ENCODE results near the gene GPR87. TPM values are rescaled to one million over a fixed set of nuclear protein-coding genes. Genes with fewer than 3 reads are reported as not detected.

GPR87 gene
- total RNA-seq, 1 experiment from 2014 or later, result 51.8 TPM

DNA sequence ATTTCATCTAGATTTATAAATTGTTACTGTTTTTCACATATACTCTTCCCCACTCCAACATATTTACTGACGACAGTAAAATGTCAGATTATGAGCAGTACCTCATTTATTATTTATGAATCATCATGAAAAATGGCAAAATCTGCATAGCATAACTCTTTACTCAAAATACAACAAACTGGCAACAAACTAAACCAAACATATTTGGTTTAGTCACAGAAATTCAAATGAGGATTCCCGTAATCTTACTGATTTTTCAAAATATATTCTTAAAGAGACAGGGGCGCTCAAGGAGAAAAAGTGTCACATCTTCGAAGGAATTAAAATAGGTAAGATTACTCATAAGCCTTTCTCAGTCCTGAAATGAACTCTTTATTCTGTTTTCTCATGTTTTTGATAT lies 3.0 kb upstream of the GPR87 start:
- POLR2A ChIA-PET, result interaction anchor here (0.9 to 7.2 kb wide), 11 partner anchors 9 to 939 kb away, joined by 3 to 341 read pairs (median 5); no protein-coding TSS in a partner anchor
- Mint-ChIP-seq H3K27ac (ENCODE audit: low read depth, unreplicated experiment) (peak overlapping the region; percentile 76), H3K4me1 (ENCODE audit: insufficient read depth, unreplicated experiment) (peaks cover 28% of the 10 kb centered on the region), H3K9me3 (ENCODE audit: unreplicated experiment) (no peaks in the 10 kb centered on the region), H3K36me3 (ENCODE audit: insufficient read depth, unreplicated experiment) (no peaks in the 10 kb centered on the region), H3K4me3 (ENCODE audit: unreplicated experiment) (peak overlapping the region; percentile 56), H3K27me3 (ENCODE audit: insufficient read depth, unreplicated experiment) (no peaks in the 10 kb centered on the region)
- no TSS peak for BruUV-seq (replicated peaks)
- intact Hi-C loops (cut with micrococcal nuclease), result no loop called here
- CTCF ChIA-PET, result interaction anchor here (0.6 to 3.3 kb wide), 6 partner anchors 14 to 1030 kb away, joined by 3 to 24 read pairs (median 3); no protein-coding TSS in a partner anchor
- TF ChIP-seq, protein P1, sequence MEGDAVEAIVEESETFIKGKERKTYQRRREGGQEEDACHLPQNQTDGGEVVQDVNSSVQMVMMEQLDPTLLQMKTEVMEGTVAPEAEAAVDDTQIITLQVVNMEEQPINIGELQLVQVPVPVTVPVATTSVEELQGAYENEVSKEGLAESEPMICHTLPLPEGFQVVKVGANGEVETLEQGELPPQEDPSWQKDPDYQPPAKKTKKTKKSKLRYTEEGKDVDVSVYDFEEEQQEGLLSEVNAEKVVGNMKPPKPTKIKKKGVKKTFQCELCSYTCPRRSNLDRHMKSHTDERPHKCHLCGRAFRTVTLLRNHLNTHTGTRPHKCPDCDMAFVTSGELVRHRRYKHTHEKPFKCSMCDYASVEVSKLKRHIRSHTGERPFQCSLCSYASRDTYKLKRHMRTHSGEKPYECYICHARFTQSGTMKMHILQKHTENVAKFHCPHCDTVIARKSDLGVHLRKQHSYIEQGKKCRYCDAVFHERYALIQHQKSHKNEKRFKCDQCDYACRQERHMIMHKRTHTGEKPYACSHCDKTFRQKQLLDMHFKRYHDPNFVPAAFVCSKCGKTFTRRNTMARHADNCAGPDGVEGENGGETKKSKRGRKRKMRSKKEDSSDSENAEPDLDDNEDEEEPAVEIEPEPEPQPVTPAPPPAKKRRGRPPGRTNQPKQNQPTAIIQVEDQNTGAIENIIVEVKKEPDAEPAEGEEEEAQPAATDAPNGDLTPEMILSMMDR (IDR thresholded peaks at IDR 0.05; ENCODE audit: unreplicated experiment), result no peak
- no peak for DNase-seq (ENCODE audit: unreplicated experiment)

DNA sequence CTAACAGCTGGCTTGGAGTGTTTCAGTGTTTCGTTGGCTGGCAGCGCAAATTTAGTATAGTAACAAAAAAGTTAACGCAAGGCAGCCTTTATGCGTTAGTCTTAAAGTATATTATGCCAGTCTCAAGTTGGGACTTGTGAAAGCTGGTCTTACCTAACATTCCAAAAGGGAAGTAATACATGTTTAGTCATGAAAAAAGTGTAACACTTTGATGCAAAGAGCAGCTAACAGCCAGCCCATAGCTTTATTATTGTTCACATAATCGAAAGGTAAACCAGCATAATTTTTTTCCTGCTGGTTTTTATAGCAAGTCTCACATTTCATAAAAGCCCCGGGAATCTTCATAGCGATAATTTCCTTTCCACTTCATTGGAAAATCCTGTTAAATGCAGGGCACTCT lies 2.4 kb upstream of the GPR87 start:
- TF ChIP-seq, protein P1 (IDR thresholded peaks at IDR 0.05; ENCODE audit: unreplicated experiment), result no peak
- no peaks in the 10 kb centered on the region for H3K27me3 Mint-ChIP-seq (ENCODE audit: insufficient read depth, unreplicated experiment)
- H3K27ac Mint-ChIP-seq (ENCODE audit: low read depth, unreplicated experiment), result peak overlapping the region; percentile 76
- intact Hi-C loops (cut with micrococcal nuclease), result no loop called here
- H3K9me3 Mint-ChIP-seq (ENCODE audit: unreplicated experiment), result no peaks in the 10 kb centered on the region
- POLR2A ChIA-PET, result interaction anchor here (0.6 to 7.2 kb wide), 12 partner anchors 9 to 963 kb away, joined by 3 to 341 read pairs (median 4); partner anchors contain the start of gene SIAH2
- peak overlapping the region; percentile 56 for H3K4me3 Mint-ChIP-seq (ENCODE audit: unreplicated experiment)
- BruUV-seq (replicated peaks), result no TSS peak
- peaks cover 5% of the 10 kb centered on the region for H3K36me3 Mint-ChIP-seq (ENCODE audit: insufficient read depth, unreplicated experiment)
- CTCF ChIA-PET, result interaction anchor here (0.6 to 1.4 kb wide), 6 partner anchors 9 to 1029 kb away, joined by 3 to 11 read pairs (median 3); no protein-coding TSS in a partner anchor
- H3K4me1 Mint-ChIP-seq (ENCODE audit: insufficient read depth, unreplicated experiment), result peaks cover 28% of the 10 kb centered on the region
- peak; percentile 87 for DNase-seq (ENCODE audit: unreplicated experiment)

DNA sequence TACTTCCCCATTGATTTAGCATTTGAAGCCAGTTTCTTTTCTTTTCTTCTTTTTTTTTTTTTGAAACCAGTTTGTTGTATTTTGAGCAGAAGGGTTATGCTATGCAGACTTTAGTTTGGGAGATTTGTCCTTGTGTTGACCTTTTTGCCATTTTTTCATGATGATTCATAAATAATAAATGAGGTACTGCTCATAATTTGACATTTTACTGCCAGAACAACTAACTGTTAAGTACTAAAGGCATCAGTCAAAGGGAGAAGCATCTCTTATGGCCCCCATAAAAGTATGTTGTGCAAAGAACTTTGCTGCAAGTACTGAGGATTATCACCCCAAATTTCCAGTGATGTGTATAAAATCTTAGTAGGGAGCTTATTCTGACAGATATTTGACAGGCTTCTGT lies 1.7 kb upstream of the GPR87 start:
- TF ChIP-seq, protein P1 (IDR thresholded peaks at IDR 0.05; ENCODE audit: unreplicated experiment), result no peak
- intact Hi-C loops (cut with micrococcal nuclease), result no loop called here
- DNase-seq (ENCODE audit: unreplicated experiment), result no peak
- no peaks in the 10 kb centered on the region for H3K9me3 Mint-ChIP-seq (ENCODE audit: unreplicated experiment)
- ChIA-PET POLR2A (interaction anchor here (0.7 to 7.2 kb wide), 11 partner anchors 10 to 941 kb away, joined by 3 to 341 read pairs (median 3); partner anchors contain the start of gene SIAH2), CTCF (interaction anchor here (0.6 to 1.4 kb wide), 3 partner anchors 10 to 150 kb away, joined by 3 to 11 read pairs (median 3); no protein-coding TSS in a partner anchor)
- no peak overlapping the region for H3K4me3 Mint-ChIP-seq (ENCODE audit: unreplicated experiment)
- peaks cover 28% of the 10 kb centered on the region for H3K4me1 Mint-ChIP-seq (ENCODE audit: insufficient read depth, unreplicated experiment)
- H3K36me3 Mint-ChIP-seq (ENCODE audit: insufficient read depth, unreplicated experiment), result peaks cover 10% of the 10 kb centered on the region
- H3K27me3 Mint-ChIP-seq (ENCODE audit: insufficient read depth, unreplicated experiment), result no peaks in the 10 kb centered on the region
- peak overlapping the region; percentile 76 for H3K27ac Mint-ChIP-seq (ENCODE audit: low read depth, unreplicated experiment)
- BruUV-seq (replicated peaks), result no TSS peak

GRCh38 chr3:151315846-151316245 lies 774 bp downstream of the GPR87 start:
- ChIA-PET POLR2A (interaction anchor here (0.6 to 7.2 kb wide), 16 partner anchors 9 to 1845 kb away, joined by 3 to 341 read pairs (median 4); no protein-coding TSS in a partner anchor), CTCF (interaction anchor here (0.8 to 3.5 kb wide), 6 partner anchors 8 to 27 kb away, joined by 4 to 29 read pairs (median 4); no protein-coding TSS in a partner anchor)
- TF ChIP-seq, protein P1 (IDR thresholded peaks at IDR 0.05; ENCODE audit: unreplicated experiment), result no peak
- H3K4me3 Mint-ChIP-seq (ENCODE audit: unreplicated experiment), result peak overlapping the region; percentile 80
- peak; percentile 71 for DNase-seq (ENCODE audit: unreplicated experiment)
- peaks cover 26% of the 10 kb centered on the region for H3K4me1 Mint-ChIP-seq (ENCODE audit: insufficient read depth, unreplicated experiment)
- peaks cover 23% of the 10 kb centered on the region for H3K36me3 Mint-ChIP-seq (ENCODE audit: insufficient read depth, unreplicated experiment)
- no peaks in the 10 kb centered on the region for H3K27me3 Mint-ChIP-seq (ENCODE audit: insufficient read depth, unreplicated experiment)
- BruUV-seq (replicated peaks), result no TSS peak
- H3K27ac Mint-ChIP-seq (ENCODE audit: low read depth, unreplicated experiment), result peak overlapping the region; percentile 94
- intact Hi-C loops (cut with micrococcal nuclease), result loop anchor here (1.0 kb wide), 1 partner anchor 11 kb away; no protein-coding TSS in a partner anchor
- no peaks in the 10 kb centered on the region for H3K9me3 Mint-ChIP-seq (ENCODE audit: unreplicated experiment)
